Suprapubic skin (tissue), 4 donors: ENCODE measurements around the gene FN3KRP.

Source experiments
- CTCF ChIP-seq, 2 donors: fragments of 200-600 bp in 1 of 2; fragments of 450-650 bp in 1 of 2; sonication (generic) in 1 of 2; IDR thresholded peaks; one replicate each; pipeline ENCODE4 v1.5.1; 2016 to 2019; ENCODE audit warnings: antibody characterized with exemption in 2 of 2, mild to moderate bottlenecking in 1 of 2, moderate library complexity in 1 of 2
- EP300 ChIP-seq: sonication (generic); formaldehyde crosslinking; IDR thresholded peaks from one replicate; pipeline ENCODE4 v1.6.1; 2017; ENCODE audit warnings: antibody characterized with exemption
- POLR2A ChIP-seq, 2 donors: fragments of 450-650 bp; IDR thresholded peaks; one replicate each; pipeline ENCODE4 v1.6.1; 2017; ENCODE audit warnings: antibody characterized with exemption in 2 of 2, mild to moderate bottlenecking in 2 of 2, moderate library complexity in 2 of 2
- POLR2AphosphoS5 ChIP-seq, 3 donors: sonication (generic); formaldehyde crosslinking; IDR thresholded peaks; one replicate each; pipeline ENCODE4 v1.6.1; 2017; ENCODE audit warnings: antibody characterized with exemption in 3 of 3

GRCh38 chr17:82670661-82671450 is 45.6 kb upstream of the FN3KRP start:
- no peak for TF ChIP-seq POLR2A (IDR thresholded peaks at IDR 0.05)
- no peak for TF ChIP-seq CTCF (IDR thresholded peaks at IDR 0.05)
- no peak for TF ChIP-seq POLR2AphosphoS5 (IDR thresholded peaks at IDR 0.05)
- no peak for TF ChIP-seq EP300
